Panc1 (cell line): ENCODE measurements around the gene SPACA7.

Experiments used
- CTCF ChIP-seq: fragments of 450-650 bp; IDR thresholded peaks from 2 replicates; pipeline ENCODE4 v1.5.1; 2017; ENCODE audit warnings: mild to moderate bottlenecking
- POLR2AphosphoS5 ChIP-seq: IDR thresholded peaks from 2 replicates; pipeline ENCODE4 v1.6.1; 2012; ENCODE audit warnings: mild to moderate bottlenecking, low read depth, low read length, moderate library complexity
- SIN3A ChIP-seq: IDR thresholded peaks from 2 replicates; pipeline ENCODE4 v1.6.1; 2012; ENCODE audit warnings: low read depth, mild to moderate bottlenecking, low read length, moderate library complexity, borderline replicate concordance; ENCODE audit not compliant: insufficient read depth
- TF ChIP-seq, protein P1 (sequence below), 2 experiments: IDR thresholded peaks; 2 replicates each; pipeline ENCODE4 v1.6.1; 2011 to 2012; ENCODE audit warnings: low read depth in 2 of 2, control low read depth in 1 of 2, low read length in 1 of 2, mild to moderate bottlenecking in 1 of 2, moderate library complexity in 1 of 2; ENCODE audit not compliant: insufficient read depth in 1 of 2

GRCh38 chr13:112349681-112350080, 26.5 kb upstream of the SPACA7 start:
- TF ChIP-seq CTCF: no peak
- TF ChIP-seq POLR2AphosphoS5: no peak
- TF ChIP-seq, protein P1, sequence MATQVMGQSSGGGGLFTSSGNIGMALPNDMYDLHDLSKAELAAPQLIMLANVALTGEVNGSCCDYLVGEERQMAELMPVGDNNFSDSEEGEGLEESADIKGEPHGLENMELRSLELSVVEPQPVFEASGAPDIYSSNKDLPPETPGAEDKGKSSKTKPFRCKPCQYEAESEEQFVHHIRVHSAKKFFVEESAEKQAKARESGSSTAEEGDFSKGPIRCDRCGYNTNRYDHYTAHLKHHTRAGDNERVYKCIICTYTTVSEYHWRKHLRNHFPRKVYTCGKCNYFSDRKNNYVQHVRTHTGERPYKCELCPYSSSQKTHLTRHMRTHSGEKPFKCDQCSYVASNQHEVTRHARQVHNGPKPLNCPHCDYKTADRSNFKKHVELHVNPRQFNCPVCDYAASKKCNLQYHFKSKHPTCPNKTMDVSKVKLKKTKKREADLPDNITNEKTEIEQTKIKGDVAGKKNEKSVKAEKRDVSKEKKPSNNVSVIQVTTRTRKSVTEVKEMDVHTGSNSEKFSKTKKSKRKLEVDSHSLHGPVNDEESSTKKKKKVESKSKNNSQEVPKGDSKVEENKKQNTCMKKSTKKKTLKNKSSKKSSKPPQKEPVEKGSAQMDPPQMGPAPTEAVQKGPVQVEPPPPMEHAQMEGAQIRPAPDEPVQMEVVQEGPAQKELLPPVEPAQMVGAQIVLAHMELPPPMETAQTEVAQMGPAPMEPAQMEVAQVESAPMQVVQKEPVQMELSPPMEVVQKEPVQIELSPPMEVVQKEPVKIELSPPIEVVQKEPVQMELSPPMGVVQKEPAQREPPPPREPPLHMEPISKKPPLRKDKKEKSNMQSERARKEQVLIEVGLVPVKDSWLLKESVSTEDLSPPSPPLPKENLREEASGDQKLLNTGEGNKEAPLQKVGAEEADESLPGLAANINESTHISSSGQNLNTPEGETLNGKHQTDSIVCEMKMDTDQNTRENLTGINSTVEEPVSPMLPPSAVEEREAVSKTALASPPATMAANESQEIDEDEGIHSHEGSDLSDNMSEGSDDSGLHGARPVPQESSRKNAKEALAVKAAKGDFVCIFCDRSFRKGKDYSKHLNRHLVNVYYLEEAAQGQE (IDR thresholded peaks at IDR 0.05; ENCODE audit: insufficient read depth in 1 of 2, low read depth in 2 of 2, low read length in 1 of 2): no peak
- TF ChIP-seq SIN3A: no peak
